NCI-H510A (cell line): ENCODE results near the gene COL15A1.
"Not testable (repeated sequence)": the region's sequence is repeated elsewhere in the genome, so short reads cannot be mapped to it uniquely, and the experiment has no call there.

Experiments used
- DNase-seq: peaks from one replicate; lab custom pipeline; 2025; lab: John Stamatoyannopoulos, UW

Gene COL15A1

DNA sequence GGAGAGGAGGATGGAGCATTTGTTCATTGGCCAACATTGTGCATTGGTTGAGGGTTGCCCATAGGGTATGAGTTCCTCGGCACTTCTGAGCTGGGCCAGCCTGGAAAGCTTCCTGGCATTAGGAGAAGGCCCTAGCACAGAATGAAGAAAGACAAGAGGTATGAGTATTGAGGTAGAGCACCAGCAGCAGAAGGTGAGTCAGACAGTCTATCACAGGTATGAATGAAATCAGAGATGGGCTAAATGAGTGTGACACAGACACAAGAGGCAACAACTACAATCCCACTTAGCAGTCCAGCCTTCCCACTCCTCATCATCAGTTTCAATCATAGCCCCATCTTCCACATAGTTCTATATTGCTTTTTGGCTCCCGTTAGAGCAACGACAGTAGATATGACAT lies 135.8 kb downstream of the COL15A1 start:
- DNase-seq = no peak

DNA sequence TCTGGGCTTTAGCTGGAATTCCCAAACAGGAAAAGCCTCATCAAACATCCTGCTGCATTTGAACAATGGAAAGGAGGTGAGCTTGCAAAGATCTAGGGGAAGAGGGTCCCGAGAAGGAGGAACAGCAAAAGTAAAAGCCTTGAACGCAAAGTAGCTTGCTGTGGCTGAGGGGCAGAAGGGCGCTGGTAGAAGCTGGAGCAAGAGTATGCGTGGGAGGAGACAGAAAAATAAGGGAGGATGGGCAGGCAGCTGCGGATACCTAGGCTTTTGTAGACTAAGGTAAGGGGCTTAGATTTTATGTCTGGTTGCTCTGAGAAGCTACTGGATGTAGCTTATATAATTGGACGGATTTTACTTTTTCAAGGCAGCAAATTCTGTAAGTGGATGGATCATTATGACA lies 139.3 kb downstream of the COL15A1 start:
- DNase-seq = no peak

DNA sequence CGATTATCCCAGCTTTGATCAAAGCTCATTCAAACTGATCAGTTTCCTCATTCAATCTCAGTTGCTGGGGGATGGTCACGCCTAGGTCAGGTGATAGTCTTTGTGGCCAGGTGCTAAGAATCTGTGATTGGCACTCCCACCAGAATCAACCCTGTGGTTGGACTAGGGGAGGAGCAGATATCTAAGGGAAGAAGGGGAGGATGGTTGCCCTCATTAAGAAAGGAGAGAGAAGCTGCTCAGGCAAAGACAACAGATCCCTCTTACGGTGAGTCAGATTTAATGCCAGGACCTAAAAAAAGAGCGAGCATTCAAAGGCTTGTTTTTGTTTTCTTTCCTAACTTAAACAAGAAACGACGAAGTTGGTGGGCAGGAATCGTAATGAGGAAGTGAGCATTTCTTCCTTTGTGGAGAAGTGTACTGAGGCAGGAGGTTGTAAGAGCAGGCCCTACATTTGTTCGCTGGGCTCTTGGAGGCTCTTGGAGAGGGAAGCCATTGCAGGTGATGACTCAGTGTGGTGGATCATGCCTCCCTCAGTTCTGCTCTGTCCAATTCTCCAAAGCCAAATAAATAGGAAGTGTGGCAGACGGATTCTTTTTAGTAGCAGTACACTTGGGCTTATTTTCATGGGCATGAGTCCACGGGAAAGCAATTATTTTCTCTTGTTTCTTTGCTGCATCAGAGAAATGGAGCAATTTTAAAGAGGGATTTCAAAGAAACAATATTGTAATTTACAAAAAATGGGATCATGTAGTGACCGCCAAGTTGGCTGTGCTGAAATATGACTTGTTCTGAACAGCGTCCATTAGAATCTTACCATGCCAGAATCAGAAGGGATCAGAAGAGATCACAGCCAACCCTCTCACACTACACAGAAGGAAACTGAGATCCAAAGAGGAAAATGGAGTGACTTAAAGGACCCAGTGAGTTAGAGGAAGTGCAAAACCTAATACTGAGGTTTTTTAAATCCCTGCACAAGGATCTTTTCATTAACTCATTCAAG lies 142.5 kb downstream of the COL15A1 start:
- DNase-seq = no peak

- no peak for DNase-seq
Measured at GRCh38 chr9:99087462-99087861, 143.8 kb downstream of the COL15A1 start.

- DNase-seq = no peak
Measured at GRCh38 chr9:99090336-99091130, 146.8 kb downstream of the COL15A1 start.

DNA sequence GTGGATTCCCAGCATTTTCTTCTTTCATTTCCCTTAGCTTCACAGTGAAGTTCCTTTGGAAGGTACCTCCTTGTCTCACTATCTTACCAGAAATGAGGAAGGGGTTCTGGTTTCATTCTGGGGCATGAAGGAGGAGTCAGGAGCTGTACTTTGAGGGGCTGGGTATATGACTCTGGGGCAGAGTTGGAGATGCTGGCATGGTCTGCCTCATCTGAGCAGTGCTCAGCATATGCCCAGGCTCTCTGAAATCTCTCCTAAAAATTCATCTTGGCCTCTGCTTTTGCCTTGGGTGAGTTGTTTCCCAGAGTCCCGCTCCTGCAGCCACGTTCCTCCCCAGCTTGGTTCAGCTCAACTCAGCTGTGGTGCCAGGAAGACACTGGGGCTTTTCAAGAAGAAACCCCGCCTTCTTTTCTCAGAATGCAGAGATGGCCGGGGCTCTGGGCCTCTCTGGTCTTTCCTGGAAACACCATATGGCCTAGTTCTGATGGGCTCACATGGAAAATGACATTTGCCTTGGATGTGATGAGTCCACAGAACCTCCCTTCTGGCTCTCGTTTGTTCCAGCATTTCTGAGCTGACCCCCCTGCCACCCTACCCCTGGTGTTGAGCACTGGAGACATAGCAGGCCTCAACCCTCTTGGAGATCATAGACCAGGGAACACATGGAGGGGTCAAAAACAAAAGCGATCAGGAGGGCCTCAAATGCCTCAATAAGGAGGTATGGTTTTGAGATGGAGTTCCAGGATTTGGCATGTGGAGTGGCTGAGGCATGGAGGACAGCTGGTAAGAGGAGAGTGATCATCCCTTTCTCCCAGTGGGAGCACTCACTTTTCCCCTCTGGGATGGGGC lies 149.2 kb downstream of the COL15A1 start:
- no peak for DNase-seq

DNA sequence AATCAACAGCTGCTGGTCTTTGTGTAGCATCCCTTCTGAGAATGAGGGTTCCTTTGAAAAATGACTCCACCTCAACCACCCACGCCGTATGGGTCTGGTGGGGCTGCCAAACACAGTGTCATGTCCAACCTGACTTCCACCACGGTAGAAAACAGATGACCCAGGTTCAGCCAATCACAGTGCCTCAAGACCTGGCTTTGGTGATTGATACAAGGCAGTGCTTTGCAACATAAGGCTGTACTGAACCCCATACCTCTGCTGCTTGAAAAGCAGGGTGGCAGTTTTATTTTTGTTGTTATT lies 149.7 kb downstream of the COL15A1 start:
- DNase-seq = no peak

DNA sequence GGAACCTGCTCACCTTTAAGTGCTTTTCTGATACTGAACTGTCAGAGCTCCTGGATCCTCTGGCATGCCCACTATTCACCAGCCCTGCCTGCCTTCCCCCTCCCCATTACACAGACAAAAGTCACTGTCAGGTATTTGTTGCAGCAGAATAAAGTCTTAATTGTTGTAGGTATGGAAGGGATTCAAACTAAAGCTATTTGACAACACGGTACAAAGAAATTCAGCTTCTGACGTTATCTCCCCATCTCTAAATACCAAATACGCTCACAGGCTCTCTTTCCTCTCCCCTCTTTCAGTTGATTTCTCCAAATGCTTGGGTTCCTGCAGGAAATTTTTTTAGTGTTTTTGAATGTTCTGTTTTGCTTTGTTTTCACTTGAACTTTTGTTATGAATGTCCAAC lies 151.9 kb downstream of the COL15A1 start:
- DNase-seq = no peak

- DNase-seq = no peak
Measured at GRCh38 chr9:99096409-99096808, 152.7 kb downstream of the COL15A1 start.

GRCh38 chr9:99099806-99100585 lies 156.3 kb downstream of the COL15A1 start:
- not testable (repeated sequence) for DNase-seq

DNA sequence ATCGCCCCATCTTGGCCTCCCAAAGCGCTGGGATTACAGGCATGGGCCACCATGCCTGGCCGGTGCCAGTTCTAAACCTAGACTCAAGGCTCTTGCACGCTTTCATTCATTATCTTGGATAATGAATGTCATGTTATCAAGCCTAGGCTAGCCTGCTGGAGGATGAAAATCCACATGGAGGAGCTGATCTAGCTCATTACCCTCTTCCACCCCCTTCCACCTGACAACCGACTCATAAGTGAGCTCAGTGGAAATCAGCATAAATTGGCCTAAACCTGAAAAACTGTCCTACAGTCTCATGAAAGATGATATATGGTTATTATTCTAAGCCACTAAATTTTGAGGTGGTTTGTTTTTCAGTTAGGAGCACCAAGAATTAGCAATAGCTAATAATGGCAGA lies 157.6 kb downstream of the COL15A1 start:
- DNase-seq = no peak

GRCh38 chr9:99101812-99102211 lies 158.1 kb downstream of the COL15A1 start:
- DNase-seq = no peak

DNA sequence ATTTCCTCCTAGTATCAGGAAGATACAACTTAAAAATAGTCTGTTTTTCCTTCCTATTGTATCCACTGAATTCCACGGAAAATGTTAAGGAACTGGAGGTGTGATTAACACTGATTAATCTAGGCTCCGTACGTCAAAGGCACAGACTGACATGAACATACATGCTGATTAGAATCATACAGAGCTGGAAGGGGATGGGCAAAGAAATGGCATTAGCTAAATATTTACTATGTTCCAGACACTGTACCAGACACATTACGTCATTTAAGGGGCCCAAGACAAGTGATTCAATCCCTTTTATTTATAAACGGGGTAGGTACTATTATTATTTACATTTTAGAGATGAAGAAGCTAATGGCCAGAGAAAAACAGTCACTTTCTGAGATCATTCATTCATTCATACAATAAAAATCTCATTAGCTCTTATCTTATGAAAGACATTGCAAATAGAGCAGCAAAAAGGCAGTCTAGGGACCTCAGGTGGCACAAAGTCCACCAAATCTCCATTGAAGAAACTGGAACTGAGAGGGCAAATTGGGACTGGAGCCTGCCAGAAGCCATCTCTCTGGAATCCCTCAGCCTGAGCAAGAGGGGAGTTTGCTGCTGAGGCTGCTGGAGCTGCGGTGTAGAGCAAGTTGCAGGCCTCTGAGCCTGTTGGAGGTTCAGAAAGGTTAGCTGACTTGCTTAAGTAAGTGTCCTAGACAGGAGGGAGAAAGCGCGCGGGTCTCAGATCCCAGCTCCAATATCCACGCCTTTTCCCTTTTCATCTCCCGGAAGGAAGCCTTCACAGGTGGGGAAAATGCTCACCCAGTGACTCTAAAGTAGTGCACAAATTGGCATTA lies 159.6 kb downstream of the COL15A1 start:
- DNase-seq = no peak

DNA sequence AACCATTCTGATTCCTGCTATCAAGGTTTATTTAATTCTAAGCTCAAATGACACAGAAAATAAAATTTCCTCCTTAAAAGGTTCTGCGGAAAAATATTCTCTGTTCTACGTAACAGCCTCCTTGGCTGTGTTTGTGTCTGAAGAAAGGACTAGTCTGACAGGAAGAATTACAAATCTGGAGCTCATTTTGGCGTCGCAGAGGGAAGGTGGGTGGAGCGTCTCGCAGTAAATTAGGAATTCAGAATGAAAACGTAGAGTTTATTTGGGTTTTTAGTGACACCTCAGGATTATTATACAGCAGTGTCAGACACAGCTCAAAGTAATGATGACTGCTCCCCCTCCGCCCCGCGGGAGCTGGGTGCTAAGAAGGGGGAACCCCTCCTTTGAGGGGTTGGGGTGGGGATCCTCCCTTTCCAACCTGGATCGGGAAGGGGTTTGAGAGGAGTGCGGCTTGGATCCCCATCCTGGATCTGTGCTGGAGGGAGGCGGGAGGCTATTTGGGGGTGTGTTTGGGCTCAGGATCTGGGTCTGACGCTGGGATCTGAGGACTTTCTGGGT lies 160.3 kb downstream of the COL15A1 start:
- no peak for DNase-seq

DNA sequence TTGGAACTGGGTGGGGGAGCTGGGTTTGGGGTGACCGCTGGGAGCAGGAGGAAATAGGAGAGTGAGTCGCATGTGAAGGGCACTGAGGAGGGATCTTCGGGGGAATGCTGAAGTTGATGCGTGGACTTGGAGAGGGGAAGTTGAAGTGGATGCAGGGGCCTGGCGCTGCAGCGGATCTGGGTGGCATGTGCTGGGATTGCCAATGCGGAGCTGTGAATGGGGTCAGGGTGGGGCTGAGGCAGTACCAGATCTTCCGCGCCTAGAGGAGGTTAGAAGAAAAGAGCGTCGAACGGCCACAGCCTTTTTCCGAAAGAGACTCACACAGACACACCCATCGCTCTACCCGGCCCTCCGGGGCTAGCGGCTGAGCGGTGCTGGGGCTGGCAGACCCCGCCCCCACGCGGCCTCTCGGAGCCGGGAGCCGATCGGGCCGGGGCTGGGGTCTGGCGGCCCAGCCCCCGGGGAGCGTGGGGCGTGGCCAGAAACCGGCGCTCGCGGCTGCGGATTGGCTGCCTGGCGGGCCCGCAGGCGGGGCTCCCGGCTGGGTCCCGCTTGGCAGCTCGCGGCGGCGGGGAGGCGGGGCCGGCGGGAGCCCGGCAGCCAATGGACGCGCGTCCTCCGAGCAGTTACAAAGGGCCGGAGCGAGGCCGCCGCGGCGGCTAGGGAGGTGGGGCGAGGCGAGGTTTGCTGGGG lies 160.9 kb downstream of the COL15A1 start, which contains the start of gene TGFBR1:
TGFBR1 (plus strand) TSS at position 655 of the 693 bp plus-strand sequence. CDS start 93 bp downstream, outside the sequence.
- peak; percentile 90 for DNase-seq

- peak; percentile 22 for DNase-seq
Measured at GRCh38 chr9:99105152-99106043, 161.7 kb downstream of the COL15A1 start.

- DNase-seq = no peak
Measured at GRCh38 chr9:99106044-99106375, 162.3 kb downstream of the COL15A1 start.

- DNase-seq = no peak
Measured at GRCh38 chr9:99107421-99107820, 163.7 kb downstream of the COL15A1 start.
